ENCODE results near the gene GALNT17. TPM values are rescaled to one million over a fixed set of nuclear protein-coding genes. Genes with fewer than 3 reads are reported as not detected.

Gene GALNT17
- total RNA-seq, 1 donor = 0.36 TPM

- Histone ChIP-seq H3K27me3 (ENCODE audit: insufficient read depth, low read length) (no peaks in the 10 kb centered on the region), H3K79me2 (ENCODE audit: insufficient read depth, low read length) (no peaks in the 10 kb centered on the region), H3K27ac (ENCODE audit: low read depth, low read length) (no peak overlapping the region), H2AFZ (ENCODE audit: low read length) (no peak overlapping the region), H3K36me3 (ENCODE audit: insufficient read depth, low read length) (no peaks in the 10 kb centered on the region), H3K4me1 (ENCODE audit: insufficient read depth, low read length) (no peaks in the 10 kb centered on the region), H3K4me3 (ENCODE audit: insufficient read depth, low read length) (no peak overlapping the region), H3K4me2 (ENCODE audit: insufficient read depth, low read length) (no peak overlapping the region), H3K9me3 (ENCODE audit: low read depth, low read length) (no peaks in the 10 kb centered on the region), H4K20me1 (ENCODE audit: insufficient read depth, low read length) (no peaks in the 10 kb centered on the region)
- TF ChIP-seq CTCF (IDR thresholded peaks at IDR 0.05; ENCODE audit: extremely low read depth, low read depth, low read length) = no peak
- no peak for DNase-seq (ENCODE audit: insufficient read length, low spot score, missing footprints)
Measured at GRCh38 chr7:71301167-71301566, 169.2 kb downstream of the GALNT17 start.

GRCh38 chr7:71303566-71303965, 171.6 kb downstream of the GALNT17 start:
- no peaks in the 10 kb centered on the region for H4K20me1 ChIP-seq (ENCODE audit: insufficient read depth, low read length)
- H3K4me2 ChIP-seq (ENCODE audit: insufficient read depth, low read length) = no peak overlapping the region
- H3K9me3 ChIP-seq (ENCODE audit: low read depth, low read length) = no peaks in the 10 kb centered on the region
- H3K36me3 ChIP-seq (ENCODE audit: insufficient read depth, low read length) = no peaks in the 10 kb centered on the region
- no peaks in the 10 kb centered on the region for H3K79me2 ChIP-seq (ENCODE audit: insufficient read depth, low read length)
- DNase-seq (ENCODE audit: insufficient read length, low spot score, missing footprints) = no peak
- H3K27ac ChIP-seq (ENCODE audit: low read depth, low read length) = no peak overlapping the region
- no peaks in the 10 kb centered on the region for H3K4me1 ChIP-seq (ENCODE audit: insufficient read depth, low read length)
- H3K27me3 ChIP-seq (ENCODE audit: insufficient read depth, low read length) = no peaks in the 10 kb centered on the region
- H2AFZ ChIP-seq (ENCODE audit: low read length) = no peak overlapping the region
- no peak for TF ChIP-seq CTCF (IDR thresholded peaks at IDR 0.05; ENCODE audit: extremely low read depth, low read depth, low read length)
- no peak overlapping the region for H3K4me3 ChIP-seq (ENCODE audit: insufficient read depth, low read length)

DNA sequence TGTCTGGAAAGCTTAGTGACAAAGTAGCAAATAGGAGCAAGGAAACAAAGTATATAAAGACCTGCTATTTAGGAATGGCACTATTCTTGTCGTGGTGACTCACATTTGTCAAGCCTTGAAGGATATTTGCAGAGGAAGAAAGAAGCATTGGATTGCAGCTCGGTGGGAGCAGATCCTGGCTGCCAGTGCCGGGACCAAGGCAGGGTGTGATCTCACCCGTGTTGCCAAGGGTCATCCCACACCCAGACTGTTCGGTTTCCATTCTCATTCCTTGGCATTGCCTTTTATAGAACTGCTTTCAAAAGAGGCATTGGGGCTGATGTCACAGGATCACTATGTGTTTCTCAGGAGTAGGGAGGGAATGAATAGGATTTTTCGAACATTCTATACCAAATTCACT, 176.2 kb downstream of the GALNT17 start:
- no peaks in the 10 kb centered on the region for H3K36me3 ChIP-seq (ENCODE audit: insufficient read depth, low read length)
- H3K4me1 ChIP-seq (ENCODE audit: insufficient read depth, low read length) = no peaks in the 10 kb centered on the region
- H4K20me1 ChIP-seq (ENCODE audit: insufficient read depth, low read length) = no peaks in the 10 kb centered on the region
- no peak overlapping the region for H3K4me3 ChIP-seq (ENCODE audit: insufficient read depth, low read length)
- no peak overlapping the region for H2AFZ ChIP-seq (ENCODE audit: low read length)
- H3K27me3 ChIP-seq (ENCODE audit: insufficient read depth, low read length) = no peaks in the 10 kb centered on the region
- no peak overlapping the region for H3K4me2 ChIP-seq (ENCODE audit: insufficient read depth, low read length)
- no peak for TF ChIP-seq CTCF (IDR thresholded peaks at IDR 0.05; ENCODE audit: extremely low read depth, low read depth, low read length)
- H3K79me2 ChIP-seq (ENCODE audit: insufficient read depth, low read length) = no peaks in the 10 kb centered on the region
- H3K27ac ChIP-seq (ENCODE audit: low read depth, low read length) = no peak overlapping the region
- H3K9me3 ChIP-seq (ENCODE audit: low read depth, low read length) = peaks cover 2% of the 10 kb centered on the region
- no peak for DNase-seq (ENCODE audit: insufficient read length, low spot score, missing footprints)

DNA sequence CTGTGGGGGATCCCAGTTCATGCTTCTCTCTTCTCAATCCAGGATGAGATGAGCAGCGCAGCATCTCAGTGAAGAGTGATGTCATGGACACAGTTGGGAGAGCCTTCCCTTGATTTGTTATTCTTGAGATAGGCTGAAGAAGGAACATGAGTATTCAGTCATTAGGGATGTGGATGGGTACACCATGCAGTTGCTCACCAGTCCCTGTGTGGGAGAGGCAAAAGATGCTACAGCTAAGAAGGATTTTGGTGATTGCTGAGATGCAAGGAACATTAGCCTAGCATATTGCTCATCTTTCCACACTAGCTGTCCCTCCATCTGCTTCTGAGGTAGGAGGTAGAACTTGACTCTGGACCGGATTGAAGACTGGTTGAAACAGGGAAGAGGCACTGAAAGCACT, 179.6 kb downstream of the GALNT17 start:
- Histone ChIP-seq H3K27ac (ENCODE audit: low read depth, low read length) (no peak overlapping the region), H3K4me1 (ENCODE audit: insufficient read depth, low read length) (no peaks in the 10 kb centered on the region), H3K36me3 (ENCODE audit: insufficient read depth, low read length) (no peaks in the 10 kb centered on the region), H3K9me3 (ENCODE audit: low read depth, low read length) (peaks cover 2% of the 10 kb centered on the region), H3K4me2 (ENCODE audit: insufficient read depth, low read length) (no peak overlapping the region), H4K20me1 (ENCODE audit: insufficient read depth, low read length) (no peaks in the 10 kb centered on the region), H3K4me3 (ENCODE audit: insufficient read depth, low read length) (no peak overlapping the region), H2AFZ (ENCODE audit: low read length) (no peak overlapping the region), H3K27me3 (ENCODE audit: insufficient read depth, low read length) (no peaks in the 10 kb centered on the region), H3K79me2 (ENCODE audit: insufficient read depth, low read length) (no peaks in the 10 kb centered on the region)
- TF ChIP-seq CTCF (IDR thresholded peaks at IDR 0.05; ENCODE audit: extremely low read depth, low read depth, low read length) = no peak
- no peak for DNase-seq (ENCODE audit: insufficient read length, low spot score, missing footprints)
